ENCODE results near the gene CTNNA1.
"Not testable (repeated sequence)": the region's sequence is repeated elsewhere in the genome, so short reads cannot be mapped to it uniquely, and the experiment has no call there.

The CTNNA1 gene

DNA sequence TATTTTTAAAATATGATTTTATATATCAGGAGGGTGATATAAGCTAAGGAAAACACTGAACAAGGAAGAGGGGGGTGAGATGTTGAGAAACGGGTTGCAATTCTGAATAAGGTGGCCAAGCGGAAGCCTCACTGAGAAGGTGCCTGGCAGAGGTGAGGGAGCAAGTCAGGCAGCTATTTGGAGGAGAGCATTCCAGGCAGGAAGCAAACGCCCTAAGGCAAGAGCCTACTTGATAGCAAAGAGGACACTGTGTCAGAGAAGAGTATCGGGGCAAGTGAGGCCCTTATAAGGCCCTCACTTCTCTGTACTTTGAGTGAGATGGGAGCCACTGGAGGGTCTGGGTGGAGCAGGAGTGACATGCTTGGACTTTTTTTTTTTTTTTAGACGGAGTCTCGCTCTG is 8.0 kb upstream of the CTNNA1 start:
- Histone ChIP-seq H3K4me3 (ENCODE audit: low read length in 2 of 2) (no peak overlapping the region), H3K9ac (ENCODE audit: low read length in 2 of 2) (no peak overlapping the region), H3K36me3 (ENCODE audit: control insufficient read depth in 2 of 2, insufficient read depth in 2 of 2, low read length in 2 of 2) (no peaks in the 10 kb centered on the region), H3K27ac (ENCODE audit: low read length) (no peak overlapping the region), H3K27me3 (ENCODE audit: control insufficient read depth in 1 of 2, insufficient read depth in 2 of 2, low read length in 2 of 2) (no peaks in the 10 kb centered on the region), H3K9me3 (ENCODE audit: control insufficient read depth in 2 of 2, low read length in 2 of 2) (no peaks in the 10 kb centered on the region), H3K4me1 (ENCODE audit: control insufficient read depth, insufficient read depth, low read length) (no peaks in the 10 kb centered on the region)

DNA sequence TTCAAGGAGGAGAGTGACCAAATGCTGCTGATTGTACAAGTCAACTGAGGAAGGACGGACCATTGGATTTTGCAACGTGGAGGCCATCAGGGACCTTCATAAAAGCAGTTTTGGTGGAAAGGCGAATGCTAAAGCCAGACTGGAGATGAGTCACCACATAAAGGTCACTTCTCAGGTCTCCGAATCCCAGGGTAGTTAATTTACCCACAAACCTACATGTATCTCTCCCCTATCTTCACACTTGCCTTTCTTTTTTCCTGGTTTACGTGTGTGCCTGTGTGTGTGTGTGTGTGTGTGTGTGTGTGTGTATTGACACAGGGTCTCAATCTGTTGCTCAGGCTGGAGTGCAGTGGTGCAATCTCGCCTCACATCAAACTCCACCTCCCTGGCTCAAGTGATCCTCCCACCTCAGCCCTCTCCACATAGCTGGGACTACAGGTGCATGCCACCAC is 4.6 kb upstream of the CTNNA1 start:
- no peak overlapping the region for H3K27ac ChIP-seq (ENCODE audit: low read length)
- peaks cover 9% of the 10 kb centered on the region for H3K4me1 ChIP-seq (ENCODE audit: control insufficient read depth, insufficient read depth, low read length)

DNA sequence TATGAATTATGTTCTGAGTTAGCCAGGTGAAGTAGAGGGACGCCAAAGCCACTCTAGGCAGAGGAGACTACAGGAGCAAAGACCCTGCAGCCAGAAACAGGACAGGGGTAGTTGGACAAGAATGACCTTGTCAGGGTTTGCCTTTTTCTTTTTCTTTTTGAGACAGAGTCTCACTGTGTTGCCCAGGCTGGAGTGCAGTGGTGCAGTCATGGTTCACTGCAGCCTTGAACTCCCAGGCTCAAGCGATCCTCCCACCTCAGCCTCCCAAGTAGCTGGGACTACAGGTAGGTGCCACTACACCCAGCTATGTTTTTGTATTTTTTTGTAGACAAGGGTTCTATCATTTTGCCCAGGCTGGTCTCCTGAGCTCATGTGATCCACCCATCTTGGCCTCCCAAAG is 1.9 kb upstream of the CTNNA1 start:
- not testable (repeated sequence) for H3K27ac ChIP-seq (ENCODE audit: low read length); H3K9ac ChIP-seq (ENCODE audit: low read length in 2 of 2); H3K4me3 ChIP-seq (ENCODE audit: low read length in 2 of 2); H3K27me3 ChIP-seq (ENCODE audit: control insufficient read depth in 1 of 2, insufficient read depth in 2 of 2, low read length in 2 of 2); H3K9me3 ChIP-seq (ENCODE audit: control insufficient read depth in 2 of 2, low read length in 2 of 2); H3K36me3 ChIP-seq (ENCODE audit: control insufficient read depth in 2 of 2, insufficient read depth in 2 of 2, low read length in 2 of 2)
- peaks cover 27% of the 10 kb centered on the region for H3K4me1 ChIP-seq (ENCODE audit: control insufficient read depth, insufficient read depth, low read length)

More for the DNA sequence above, 4.6 kb upstream of the CTNNA1 start:
- Histone ChIP-seq H3K9me3 (ENCODE audit: control insufficient read depth in 2 of 2, low read length in 2 of 2) (no peaks in the 10 kb centered on the region), H3K36me3 (ENCODE audit: control insufficient read depth in 2 of 2, insufficient read depth in 2 of 2, low read length in 2 of 2) (no peaks in the 10 kb centered on the region), H3K27me3 (ENCODE audit: control insufficient read depth in 1 of 2, insufficient read depth in 2 of 2, low read length in 2 of 2) (no peaks in the 10 kb centered on the region), H3K9ac (ENCODE audit: low read length in 2 of 2) (no peak overlapping the region), H3K4me3 (ENCODE audit: low read length in 2 of 2) (no peak overlapping the region)

DNA sequence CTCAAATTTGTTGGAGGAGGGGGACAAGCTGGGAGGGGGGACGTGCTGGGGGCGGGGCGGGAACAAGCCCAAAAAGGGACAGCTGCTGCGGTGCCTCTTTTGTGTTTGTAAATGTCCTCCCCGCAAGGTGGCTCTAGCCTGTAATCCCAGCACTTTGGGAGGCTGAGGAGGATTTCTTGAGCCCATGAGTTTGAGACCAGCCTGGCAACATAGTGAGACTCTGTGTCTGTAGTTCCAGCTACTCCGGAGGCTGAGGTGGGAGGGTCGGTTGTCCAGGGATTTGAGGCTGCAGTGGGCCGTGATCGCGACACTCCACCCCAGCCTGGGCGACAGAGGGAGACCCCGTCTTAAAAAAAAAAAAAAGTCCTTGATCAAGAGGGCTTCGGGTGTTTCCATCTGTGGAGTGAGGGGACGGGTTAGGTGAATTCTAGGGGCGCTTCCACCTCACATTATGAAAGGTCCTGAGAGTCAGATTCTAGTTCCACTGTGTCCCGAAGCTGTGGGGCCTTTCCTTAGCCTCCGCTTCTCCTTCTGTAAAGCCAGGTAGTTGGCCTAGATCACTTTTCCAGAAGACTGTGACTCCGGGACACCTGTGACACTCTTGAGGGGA is 779 bp upstream of the CTNNA1 start:
- Histone ChIP-seq H3K9ac (ENCODE audit: low read length in 2 of 2) (peak overlapping the region; percentile 86 to 90), H3K4me3 (ENCODE audit: low read length in 2 of 2) (peak overlapping the region; percentile 71 to 86), H3K9me3 (ENCODE audit: control insufficient read depth in 2 of 2, low read length in 2 of 2) (no peaks in the 10 kb centered on the region), H3K4me1 (ENCODE audit: control insufficient read depth, insufficient read depth, low read length) (peaks cover 30% of the 10 kb centered on the region), H3K36me3 (ENCODE audit: control insufficient read depth in 2 of 2, insufficient read depth in 2 of 2, low read length in 2 of 2) (no peaks in the 10 kb centered on the region), H3K27ac (ENCODE audit: low read length) (peak overlapping the region; percentile 93), H3K27me3 (ENCODE audit: control insufficient read depth in 1 of 2, insufficient read depth in 2 of 2, low read length in 2 of 2) (no peaks in the 10 kb centered on the region)

DNA sequence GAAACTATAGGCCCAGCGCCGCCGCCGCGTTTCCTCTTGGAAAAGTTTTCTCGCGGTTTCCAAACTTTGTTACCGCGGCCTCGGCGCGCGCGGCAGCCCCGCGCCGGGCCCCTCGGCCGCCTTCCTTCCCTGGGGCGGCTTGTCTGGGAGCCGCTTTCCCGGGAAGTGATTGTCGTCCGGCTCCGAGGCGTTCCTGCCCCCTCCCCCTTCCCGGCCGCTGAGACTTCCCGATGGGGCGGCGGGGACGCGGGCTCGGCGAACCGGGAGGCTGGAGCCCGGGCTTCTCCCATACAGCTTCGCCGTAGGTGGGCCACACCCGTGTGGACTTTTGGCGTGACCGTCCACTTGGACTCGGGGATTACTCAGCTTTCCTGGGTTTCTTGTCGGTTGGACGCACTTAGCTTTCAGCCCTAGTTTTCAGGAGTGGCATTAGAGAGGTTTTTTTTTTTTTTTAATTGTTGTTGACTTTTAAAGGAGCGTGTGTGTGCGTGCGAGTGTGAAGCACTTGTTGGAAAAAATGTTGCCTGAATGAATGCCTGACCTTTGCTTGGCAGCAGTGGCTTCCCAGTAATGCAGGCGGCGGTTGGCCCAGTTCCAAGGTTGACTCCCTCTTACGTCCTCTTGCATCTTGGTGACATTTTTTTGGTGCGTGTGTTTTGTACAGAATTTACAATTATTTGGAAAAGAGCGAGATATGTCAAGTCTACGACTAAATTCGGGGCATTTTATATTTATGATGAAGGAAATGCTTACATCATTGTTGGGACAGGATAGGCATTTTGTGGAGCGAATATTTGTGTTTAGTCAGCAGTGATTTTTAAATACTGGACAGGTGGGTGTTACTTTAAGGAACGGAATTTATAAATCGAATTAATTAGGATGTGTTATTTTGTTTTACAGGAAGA is 821 bp downstream of the CTNNA1 start:
- Histone ChIP-seq H3K4me3 (ENCODE audit: low read length in 2 of 2) (peak overlapping the region; percentile 85 to 86), H3K27ac (ENCODE audit: low read length) (peak overlapping the region; percentile 93), H3K4me1 (ENCODE audit: control insufficient read depth, insufficient read depth, low read length) (peaks cover 30% of the 10 kb centered on the region), H3K9me3 (ENCODE audit: control insufficient read depth in 2 of 2, low read length in 2 of 2) (no peaks in the 10 kb centered on the region), H3K9ac (ENCODE audit: low read length in 2 of 2) (peak overlapping the region; percentile 93 to 94), H3K36me3 (ENCODE audit: control insufficient read depth in 2 of 2, insufficient read depth in 2 of 2, low read length in 2 of 2) (peaks cover 0 to 4% of the 10 kb centered on the region in 2 donors), H3K27me3 (ENCODE audit: control insufficient read depth in 1 of 2, insufficient read depth in 2 of 2, low read length in 2 of 2) (no peaks in the 10 kb centered on the region)

DNA sequence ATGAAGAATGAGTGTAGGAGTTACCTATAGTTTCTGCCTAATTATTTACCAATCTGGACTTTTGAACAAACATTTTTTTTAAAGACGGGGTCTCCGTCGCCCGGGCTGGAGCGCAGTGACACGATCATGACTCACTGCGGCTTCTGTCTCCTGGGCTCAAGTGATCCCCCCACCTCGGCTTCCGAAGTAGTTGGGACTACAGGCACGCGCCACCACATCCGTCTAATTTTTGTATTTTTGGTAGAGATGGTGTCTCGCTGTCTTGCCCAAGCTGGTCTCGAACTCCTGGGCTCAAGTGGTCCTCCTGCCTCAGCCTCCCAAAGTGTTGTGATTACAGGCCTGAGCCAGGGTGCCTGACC is 1.5 kb downstream of the CTNNA1 start:
- Histone ChIP-seq H3K4me3 (ENCODE audit: low read length in 2 of 2) (peak overlapping the region; percentile 85 to 86), H3K9ac (ENCODE audit: low read length in 2 of 2) (peak overlapping the region; percentile 93 to 94), H3K36me3 (ENCODE audit: control insufficient read depth in 2 of 2, insufficient read depth in 2 of 2, low read length in 2 of 2) (peaks cover 0 to 7% of the 10 kb centered on the region in 2 donors), H3K9me3 (ENCODE audit: control insufficient read depth in 2 of 2, low read length in 2 of 2) (no peaks in the 10 kb centered on the region), H3K27ac (ENCODE audit: low read length) (peak overlapping the region; percentile 93), H3K27me3 (ENCODE audit: control insufficient read depth in 1 of 2, insufficient read depth in 2 of 2, low read length in 2 of 2) (no peaks in the 10 kb centered on the region), H3K4me1 (ENCODE audit: control insufficient read depth, insufficient read depth, low read length) (peaks cover 30% of the 10 kb centered on the region)

DNA sequence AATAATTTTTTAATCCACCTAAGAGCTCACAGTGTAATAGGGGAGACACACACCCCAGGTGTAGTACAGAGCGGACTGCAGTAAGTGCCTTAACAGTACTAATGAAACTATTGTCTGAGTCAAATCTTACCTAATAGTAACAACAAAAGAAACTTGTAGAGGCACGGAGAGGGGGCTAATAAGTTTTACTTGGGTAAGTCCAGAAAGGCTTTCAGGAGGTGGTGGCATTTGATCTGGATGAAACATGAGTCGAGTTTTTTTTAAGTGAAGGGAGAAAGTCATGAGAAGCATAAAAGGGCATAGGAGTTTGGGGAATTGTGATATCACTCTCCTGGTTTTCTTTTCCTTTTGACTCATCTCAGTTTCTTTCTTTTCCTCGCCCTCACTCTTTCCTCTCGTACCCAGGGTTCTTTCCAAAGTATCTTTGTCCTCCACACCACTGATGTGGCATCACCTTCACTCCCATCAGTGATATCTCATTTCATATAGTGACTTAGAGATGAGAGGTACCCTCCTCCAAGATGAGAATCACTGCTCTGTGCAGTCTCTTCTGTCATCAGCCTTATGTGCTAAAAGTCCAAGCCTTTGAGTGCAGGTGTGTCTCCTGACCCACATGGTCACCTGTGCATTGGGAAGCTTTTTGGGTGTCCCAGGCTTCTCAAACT is 2.0 kb downstream of the CTNNA1 start:
- H3K27ac ChIP-seq (ENCODE audit: low read length) = peak overlapping the region; percentile 93
- H3K4me1 ChIP-seq (ENCODE audit: control insufficient read depth, insufficient read depth, low read length) = peaks cover 30% of the 10 kb centered on the region
- H3K9ac ChIP-seq (ENCODE audit: low read length in 2 of 2) = no peak overlapping the region
- H3K9me3 ChIP-seq (ENCODE audit: control insufficient read depth in 2 of 2, low read length in 2 of 2) = no peaks in the 10 kb centered on the region
- no peaks in the 10 kb centered on the region for H3K27me3 ChIP-seq (ENCODE audit: control insufficient read depth in 1 of 2, insufficient read depth in 2 of 2, low read length in 2 of 2)
- peak overlapping the region in 1 of 2 donors; percentile 29 for H3K4me3 ChIP-seq (ENCODE audit: low read length in 2 of 2)
- H3K36me3 ChIP-seq (ENCODE audit: control insufficient read depth in 2 of 2, insufficient read depth in 2 of 2, low read length in 2 of 2) = peaks cover 0 to 7% of the 10 kb centered on the region in 2 donors

- Histone ChIP-seq H3K4me1 (ENCODE audit: control insufficient read depth, insufficient read depth, low read length) (peaks cover 36% of the 10 kb centered on the region), H3K9me3 (ENCODE audit: control insufficient read depth in 2 of 2, low read length in 2 of 2) (no peaks in the 10 kb centered on the region), H3K27ac (ENCODE audit: low read length) (no peak overlapping the region), H3K36me3 (ENCODE audit: control insufficient read depth in 2 of 2, insufficient read depth in 2 of 2, low read length in 2 of 2) (peaks cover 0 to 9% of the 10 kb centered on the region in 2 donors), H3K9ac (ENCODE audit: low read length in 2 of 2) (no peak overlapping the region), H3K27me3 (ENCODE audit: control insufficient read depth in 1 of 2, insufficient read depth in 2 of 2, low read length in 2 of 2) (no peaks in the 10 kb centered on the region), H3K4me3 (ENCODE audit: low read length in 2 of 2) (no peak overlapping the region)
Measured at GRCh38 chr5:138757061-138757776, 4.0 kb downstream of the CTNNA1 start.

GRCh38 chr5:138760448-138761110 is 7.4 kb downstream of the CTNNA1 start:
- H3K27ac ChIP-seq (ENCODE audit: low read length) = no peak overlapping the region
- no peak overlapping the region for H3K9ac ChIP-seq (ENCODE audit: low read length in 2 of 2)
- no peak overlapping the region for H3K4me3 ChIP-seq (ENCODE audit: low read length in 2 of 2)
- no peaks in the 10 kb centered on the region for H3K9me3 ChIP-seq (ENCODE audit: control insufficient read depth in 2 of 2, low read length in 2 of 2)
- H3K4me1 ChIP-seq (ENCODE audit: control insufficient read depth, insufficient read depth, low read length) = peaks cover 16% of the 10 kb centered on the region
- peaks cover 0 to 9% of the 10 kb centered on the region in 2 donors for H3K36me3 ChIP-seq (ENCODE audit: control insufficient read depth in 2 of 2, insufficient read depth in 2 of 2, low read length in 2 of 2)
- H3K27me3 ChIP-seq (ENCODE audit: control insufficient read depth in 1 of 2, insufficient read depth in 2 of 2, low read length in 2 of 2) = no peaks in the 10 kb centered on the region

DNA sequence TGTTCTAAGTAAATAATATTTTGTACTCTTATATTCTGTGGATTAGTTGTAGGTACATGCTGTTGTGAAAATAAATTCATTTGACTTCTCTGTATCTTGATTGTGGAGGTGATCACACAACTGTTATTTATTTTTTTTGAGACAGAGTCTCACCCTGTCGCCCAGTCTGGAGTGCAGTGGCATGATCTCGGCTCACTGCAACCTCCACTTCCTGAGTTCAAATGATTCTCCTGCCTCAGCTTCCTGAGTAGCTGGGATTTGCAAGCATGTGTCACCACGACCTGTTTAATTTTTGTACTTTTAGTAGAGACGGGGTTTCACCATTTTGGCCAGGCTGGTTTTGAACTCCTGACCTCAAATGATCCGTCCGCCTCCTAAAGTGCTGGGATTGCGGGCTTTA is 7.9 kb downstream of the CTNNA1 start:
- H3K4me1 ChIP-seq (ENCODE audit: control insufficient read depth, insufficient read depth, low read length) = peaks cover 14% of the 10 kb centered on the region
- not testable (repeated sequence) for H3K9ac ChIP-seq (ENCODE audit: low read length in 2 of 2); H3K27me3 ChIP-seq (ENCODE audit: control insufficient read depth in 1 of 2, insufficient read depth in 2 of 2, low read length in 2 of 2); H3K27ac ChIP-seq (ENCODE audit: low read length); H3K4me3 ChIP-seq (ENCODE audit: low read length in 2 of 2); H3K36me3 ChIP-seq (ENCODE audit: control insufficient read depth in 2 of 2, insufficient read depth in 2 of 2, low read length in 2 of 2); H3K9me3 ChIP-seq (ENCODE audit: control insufficient read depth in 2 of 2, low read length in 2 of 2)

All from stomach smooth muscle (tissue), 2 donors.